GM19372 (cell line): ENCODE data around the gene DGKI.
A peak's percentile ranks its signal among the peaks of the same experiment; 100 is the strongest.

Experiments used
- ATAC-seq: cut with Tn5 transposase; IDR thresholded peaks from one replicate; pipeline ENCODE4 v1.9.1; 2021; ENCODE audit warnings: mild to moderate bottlenecking, low read depth, moderate library complexity; ENCODE audit not compliant: unreplicated experiment

DGKI gene

DNA sequence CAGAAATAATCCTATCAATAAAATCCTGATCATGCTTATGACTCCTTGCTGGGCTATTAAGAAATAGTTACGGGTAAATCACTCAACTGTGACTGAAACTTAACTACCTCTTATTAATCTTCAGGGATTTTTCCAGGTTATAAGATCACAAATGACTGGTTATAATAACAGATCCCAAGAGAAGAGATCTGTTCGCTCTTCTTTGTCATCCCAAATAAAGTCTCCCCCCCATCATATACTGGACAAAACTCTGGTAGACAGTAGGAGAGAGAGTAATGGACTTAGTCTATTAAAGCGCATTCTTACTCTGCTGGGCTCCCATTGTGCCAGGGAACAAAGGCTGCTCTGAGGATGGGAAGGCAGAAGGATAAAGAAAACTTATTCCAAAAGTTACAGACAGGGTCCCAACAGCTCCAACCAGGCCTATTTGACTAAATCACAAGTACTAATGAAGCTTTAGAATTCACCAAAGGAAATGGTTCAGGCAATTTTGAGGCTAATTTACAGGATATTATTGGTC, 233.7 kb downstream of the DGKI start:
- ATAC-seq, result no peak

DNA sequence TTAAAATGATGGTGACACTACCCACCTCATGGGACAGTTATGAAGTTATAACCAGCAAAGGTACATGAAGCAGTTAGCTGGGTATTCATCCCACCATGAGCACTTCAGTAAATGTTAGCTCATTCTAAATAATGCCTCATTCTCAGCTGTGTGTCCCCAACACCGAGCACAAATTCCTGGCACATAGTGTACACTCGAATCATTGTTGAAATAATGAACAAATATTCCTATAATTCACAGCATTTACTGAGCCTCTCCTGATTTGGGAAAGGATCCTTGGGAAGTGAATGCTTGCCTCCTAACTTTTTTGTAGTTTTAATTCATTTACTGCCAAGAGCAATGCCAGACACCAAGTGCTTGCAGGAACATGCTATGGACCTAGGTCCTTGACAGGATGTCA, 235.2 kb downstream of the DGKI start:
- ATAC-seq, result no peak

DNA sequence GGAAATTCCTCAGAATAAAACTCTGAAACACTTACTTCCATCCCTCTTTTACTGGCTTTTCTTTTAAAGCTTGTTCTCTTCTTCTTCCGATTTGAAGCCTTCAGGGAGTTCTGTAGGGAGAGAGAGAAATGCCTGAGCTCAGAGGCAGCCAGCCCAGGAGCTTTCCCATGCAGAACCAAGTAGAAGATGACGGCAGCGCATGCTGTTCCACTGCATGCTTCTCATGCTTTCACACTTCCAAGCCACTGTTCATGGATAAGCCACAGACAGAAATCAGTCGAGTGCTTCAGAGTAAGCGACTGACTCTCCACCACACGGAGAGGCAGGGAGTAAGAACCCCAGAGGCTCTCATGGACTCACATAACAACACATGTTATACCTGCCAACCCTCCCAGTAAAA, 237.3 kb downstream of the DGKI start:
- no peak for ATAC-seq

DNA sequence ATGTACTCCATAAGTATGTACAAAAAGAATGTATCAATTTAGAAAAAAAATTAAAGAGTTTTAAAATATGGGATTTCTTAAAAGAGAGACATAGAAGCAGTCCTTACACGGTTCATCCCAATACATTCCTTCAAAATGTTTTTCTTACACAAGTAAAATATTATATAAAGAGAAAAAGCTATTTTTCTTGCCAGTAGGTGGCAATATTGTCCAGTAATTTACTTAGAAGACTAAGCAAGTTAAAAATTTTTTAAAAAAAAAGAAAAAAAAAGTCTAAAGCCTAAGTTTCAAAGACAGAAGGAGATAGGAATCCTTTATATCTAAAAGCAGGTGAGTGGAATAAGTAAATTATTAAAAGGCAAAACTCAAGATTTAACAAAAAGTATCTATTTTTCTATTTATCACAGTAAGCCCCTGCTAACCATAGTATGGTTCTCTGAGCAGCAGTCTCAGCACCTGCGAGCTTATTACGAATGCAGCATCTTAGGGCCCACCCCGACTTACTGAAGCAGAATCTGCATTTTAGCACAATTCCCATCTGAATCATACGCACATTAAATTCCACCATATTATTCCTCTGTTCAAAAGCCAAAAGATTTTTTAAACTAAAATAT, 240.6 kb downstream of the DGKI start:
- no peak for ATAC-seq

DNA sequence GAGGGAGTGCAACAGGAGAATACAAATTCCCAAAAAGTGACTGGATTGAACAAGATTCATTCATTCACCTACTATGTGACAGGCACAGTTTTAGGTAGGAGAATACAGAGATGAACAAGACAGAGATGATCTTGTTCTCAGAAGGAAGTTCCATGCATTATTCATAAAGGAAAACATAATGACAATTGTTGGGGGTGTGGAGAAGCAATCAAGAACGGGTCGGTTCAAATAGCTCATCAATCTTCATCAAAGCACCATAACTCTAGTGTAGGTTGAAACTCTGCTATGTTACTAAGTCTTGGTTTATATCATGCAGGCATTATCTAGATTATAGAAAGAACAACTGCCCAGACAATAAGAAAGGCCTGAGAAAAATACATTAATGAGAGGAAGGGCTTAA, 243.7 kb downstream of the DGKI start:
- no peak for ATAC-seq

DNA sequence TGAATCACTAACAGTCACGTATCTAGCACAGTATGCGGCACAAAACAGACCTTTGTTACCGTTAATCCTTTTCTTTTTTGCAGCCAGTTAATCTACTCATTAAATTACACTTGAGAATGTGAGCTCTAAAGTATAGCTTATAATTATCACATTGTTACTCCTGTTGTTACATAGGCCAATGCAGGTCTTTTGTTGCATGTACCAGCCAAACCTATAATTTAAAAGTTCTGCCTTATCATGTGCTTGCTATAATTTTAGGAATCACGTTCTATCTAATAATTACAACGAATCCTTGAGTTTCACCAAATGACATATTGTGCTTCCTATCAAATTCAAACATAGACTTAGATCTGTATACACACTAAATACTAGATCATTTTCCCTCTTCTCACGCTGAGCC, 245.1 kb downstream of the DGKI start:
- no peak for ATAC-seq

DNA sequence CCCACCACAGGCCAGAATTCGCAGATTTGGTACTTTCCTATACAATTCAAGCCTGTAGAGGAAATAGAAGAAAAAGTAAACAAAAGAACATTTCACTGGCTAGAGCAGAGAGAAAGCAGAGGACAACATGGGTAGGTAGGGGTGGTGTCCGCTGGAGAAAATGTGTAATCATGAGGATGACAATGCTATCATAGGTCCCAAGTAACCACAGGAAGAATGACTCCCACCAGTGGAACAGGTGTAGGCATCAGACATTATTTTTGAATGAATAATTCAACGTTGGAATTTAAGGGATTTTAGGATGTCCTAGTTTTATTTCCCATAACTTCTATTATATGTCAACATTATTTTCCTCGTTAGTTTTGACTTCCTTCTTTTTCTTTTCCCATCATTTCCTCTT, 248.9 kb downstream of the DGKI start:
- no peak for ATAC-seq

DNA sequence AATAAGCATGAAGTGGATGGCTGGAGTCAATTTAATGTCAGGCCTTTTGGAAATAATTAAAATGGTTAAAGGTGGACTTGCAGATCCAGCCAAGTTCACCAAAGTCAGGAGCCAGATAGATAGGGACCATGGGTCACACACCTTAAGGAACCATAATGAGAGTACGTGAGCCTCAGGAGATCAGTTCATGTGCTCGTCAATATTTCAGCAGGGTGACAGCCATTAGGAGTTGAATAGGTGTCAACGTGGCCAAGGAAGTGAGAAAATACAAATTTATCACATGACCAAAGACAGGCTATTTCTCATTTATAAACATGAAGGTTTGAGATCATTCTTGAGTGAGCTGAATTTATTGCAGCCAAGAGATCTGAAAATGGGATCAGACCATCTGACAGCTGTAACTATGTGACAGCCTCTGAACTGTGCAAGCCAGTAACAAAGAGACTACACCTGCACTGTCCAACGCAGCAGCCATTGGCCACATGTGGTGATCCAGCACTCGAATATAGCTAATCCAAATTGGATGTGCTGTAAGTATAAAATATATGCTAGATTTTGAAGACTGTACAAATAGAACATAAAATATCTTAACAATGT, 253.6 kb downstream of the DGKI start:
- ATAC-seq, result no peak

DNA sequence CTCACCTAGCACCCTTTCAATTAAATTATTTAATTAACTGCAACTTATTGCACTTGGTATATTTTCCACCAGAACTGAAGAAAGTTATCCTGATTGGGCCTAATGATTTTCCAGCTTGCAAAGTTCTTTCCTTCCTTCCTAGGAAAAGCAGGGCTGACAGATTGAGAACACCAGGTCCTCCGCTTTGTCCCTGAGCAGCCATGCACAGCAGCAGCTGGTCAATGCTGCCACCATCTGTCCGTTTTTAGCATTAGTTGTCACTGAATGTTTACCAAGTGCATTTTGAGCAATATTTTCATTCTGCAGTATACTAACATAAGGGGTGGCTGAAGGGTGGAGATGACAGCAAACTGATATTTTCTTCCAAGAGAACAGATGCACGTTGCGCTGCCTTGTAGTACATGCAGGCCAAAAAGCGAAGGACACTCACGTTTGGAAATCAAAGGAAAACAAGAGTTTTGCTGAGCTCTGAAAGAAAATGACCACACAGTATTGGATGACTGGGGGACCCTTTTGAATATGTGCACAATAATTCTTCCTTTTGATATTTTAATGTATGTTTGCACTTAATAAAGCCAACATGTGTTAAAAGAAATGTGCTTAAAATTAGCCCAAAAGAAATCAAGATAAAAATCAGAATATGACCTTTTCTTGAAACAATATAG, 254.4 kb downstream of the DGKI start:
- peak; percentile 79 for ATAC-seq

DNA sequence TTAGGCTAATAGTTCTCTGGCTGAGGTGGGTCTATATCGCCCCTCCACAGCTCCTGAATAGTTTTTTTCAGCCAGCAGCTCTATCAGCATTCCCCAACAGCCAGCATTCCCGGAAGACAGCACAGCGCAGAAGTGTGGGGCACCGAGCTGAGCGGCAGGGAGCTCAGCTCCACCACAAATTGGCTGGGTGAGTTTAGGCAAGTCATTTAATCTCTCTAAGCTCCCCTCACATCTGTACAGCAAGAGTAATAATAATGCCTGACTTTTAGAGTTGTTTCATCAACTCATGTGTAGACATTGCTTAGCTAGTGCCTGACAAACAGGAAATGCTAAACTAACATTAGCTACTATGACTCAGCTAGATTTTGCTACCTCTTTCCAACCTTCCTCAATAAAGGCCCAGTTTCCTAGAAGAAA, 255.3 kb downstream of the DGKI start:
- ATAC-seq, result no peak

DNA sequence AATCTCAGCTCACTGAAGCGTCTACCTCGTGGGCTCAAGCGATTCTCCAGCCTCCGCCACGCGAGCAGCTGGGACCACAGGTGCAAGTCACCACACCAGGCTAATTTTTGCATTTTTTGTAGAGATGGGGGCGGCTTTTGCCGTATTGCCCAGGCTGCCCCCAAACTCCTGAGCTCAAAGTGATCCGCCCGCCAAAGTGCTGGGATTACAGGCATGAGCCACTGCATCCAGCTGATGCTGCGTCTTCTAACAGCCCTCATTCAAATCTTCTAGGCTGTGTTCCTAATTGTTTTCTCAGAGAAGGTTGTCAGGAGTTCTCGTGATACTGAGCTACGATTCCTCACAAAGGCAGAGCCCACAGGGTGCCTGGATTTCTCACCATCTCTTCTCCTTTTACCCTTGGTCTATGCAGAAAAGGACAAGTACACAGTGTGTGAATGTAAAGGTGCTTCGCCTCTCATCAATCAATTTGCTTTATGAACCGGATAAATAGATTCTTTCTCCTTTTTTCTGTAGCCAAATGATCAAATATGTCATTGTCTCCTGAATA, 255.9 kb downstream of the DGKI start:
- ATAC-seq, result no peak

DNA sequence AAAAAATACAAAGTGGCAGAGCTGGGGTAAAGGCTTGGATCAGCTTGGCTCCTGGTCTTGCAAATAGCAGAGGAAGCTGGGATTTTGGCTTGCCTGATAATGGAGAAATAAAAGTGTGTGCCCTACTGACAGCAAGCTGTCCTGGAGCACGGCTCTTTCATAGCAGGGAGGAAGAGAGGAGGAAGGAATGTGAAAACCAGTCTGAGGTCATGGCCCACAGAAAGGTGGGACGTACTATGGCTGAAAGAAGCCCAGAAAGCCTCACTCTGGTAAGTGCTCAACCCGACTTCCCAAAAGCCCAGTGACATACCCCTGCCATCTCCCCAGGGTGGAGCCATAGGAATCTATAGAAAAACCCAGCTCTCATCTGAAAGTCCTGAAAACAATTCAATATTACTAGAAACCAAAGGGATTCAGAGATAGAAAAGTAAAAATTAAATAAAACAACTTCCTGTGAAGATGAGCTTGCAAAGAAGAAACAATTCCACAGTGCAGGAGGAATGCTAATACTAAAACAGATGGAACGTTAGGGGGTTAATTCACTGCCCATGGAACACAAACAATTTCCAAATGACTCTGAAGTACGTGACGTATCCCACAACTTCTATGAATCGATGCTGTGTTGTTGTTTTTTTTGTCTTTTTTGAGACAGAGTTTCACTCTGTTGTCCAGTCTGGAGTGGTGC, 256.6 kb downstream of the DGKI start:
- ATAC-seq, result no peak

DNA sequence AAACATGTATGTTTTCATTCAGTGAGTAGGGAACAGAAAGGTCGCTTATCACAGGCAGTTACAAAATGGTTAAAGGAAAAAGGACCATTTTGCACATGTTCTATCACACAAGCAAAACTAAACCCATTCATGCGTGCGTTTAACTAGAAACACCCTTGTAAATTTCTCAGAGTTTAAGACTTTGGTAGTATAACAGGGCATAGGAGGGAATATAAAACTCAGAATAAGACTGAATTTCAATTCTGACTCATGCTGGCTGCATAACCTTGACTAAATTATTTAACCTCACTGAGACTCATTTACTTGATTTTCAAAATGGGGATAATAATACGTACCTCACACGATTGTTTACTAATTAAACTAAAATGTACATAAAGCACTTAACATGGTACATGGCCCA, 259.4 kb downstream of the DGKI start:
- no peak for ATAC-seq

DNA sequence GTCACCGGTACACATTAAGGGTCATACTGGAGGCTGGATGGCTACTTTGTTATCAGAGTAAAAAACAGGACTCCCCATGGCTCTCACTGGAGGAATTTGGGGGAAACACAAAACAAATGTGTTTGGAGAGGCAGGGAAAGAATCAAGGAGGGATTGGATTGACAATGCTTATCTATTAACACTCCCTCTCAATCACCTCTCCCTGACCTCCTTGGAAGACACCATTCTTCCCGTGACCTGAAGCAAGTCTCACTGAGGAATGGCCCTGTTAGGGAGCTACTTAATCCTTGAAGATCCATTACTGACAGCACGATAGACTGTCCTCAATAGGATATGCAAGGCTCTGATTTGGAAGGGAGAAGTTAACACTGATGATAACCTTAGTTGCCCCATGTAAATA, 261.2 kb downstream of the DGKI start:
- no peak for ATAC-seq

DNA sequence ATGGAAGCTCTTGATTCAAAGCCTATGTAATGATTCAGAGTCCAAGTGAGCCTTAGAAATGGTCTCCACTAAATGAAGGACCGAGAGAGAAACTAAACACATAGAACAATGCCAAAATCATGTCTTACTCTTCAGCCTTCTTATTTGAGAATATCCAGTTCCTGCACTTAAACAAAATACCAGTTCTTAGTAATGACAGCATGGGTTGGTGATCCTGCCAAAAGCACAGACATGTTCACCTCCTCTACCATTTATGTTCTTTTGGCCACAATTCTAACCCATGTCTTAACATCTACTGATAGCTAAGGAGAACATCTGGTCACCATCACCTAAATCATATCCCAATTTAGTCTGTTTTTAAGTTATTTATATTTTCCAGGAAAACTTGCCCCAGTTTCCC, 263.6 kb downstream of the DGKI start:
- no peak for ATAC-seq

DNA sequence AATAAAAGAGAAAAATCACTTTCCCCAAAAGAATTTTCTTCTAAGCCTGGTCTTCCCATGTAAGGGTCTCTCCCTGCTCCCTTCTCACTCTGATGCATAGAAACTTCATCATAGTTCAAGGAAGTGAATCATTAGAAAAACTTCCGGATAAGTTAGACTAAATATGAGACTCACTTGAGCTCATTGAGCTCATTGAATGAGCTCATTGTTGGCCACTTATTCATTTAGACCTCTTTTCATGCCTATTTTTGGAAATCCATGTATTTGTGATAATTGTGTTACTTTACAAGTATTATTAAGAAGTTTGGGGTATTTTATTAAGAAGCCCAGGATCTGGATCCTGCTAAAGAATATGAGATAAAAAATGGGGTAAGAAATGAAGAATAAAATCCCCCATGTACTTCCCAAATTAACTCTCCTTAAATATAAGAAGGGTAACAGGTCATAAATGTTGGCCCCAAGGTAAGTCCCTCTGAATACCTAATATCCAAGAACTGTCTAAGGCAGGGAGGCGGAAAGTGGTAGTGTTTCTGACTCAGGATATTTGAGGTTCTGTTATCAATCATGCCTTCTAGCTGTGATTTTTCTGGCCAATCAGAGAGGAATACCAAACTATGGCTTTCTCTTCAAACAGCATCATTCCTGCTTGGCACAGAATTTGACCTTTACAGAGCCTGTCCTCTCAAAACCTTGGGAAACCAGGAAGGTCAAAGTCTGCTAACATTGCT, 266.7 kb downstream of the DGKI start:
- ATAC-seq, result no peak

DNA sequence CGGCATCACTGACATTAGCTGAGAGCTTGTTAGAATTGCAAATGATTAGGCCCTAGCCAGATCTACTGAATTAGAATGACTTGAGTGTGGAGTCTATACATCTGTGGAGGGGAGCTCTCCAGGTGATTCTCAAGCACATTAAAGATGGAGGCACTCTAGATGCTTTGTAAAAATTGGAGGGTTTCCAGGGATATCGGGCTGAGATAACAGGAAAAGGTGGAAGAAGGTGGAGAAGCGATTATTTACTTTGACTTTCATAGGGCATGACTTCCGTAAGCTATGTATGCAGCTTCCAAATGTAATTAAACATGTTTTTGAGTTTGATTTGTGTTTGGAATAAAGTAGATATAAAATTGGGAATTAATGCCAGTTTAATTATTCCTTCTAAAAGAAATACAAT, 268.2 kb downstream of the DGKI start:
- ATAC-seq, result no peak

DNA sequence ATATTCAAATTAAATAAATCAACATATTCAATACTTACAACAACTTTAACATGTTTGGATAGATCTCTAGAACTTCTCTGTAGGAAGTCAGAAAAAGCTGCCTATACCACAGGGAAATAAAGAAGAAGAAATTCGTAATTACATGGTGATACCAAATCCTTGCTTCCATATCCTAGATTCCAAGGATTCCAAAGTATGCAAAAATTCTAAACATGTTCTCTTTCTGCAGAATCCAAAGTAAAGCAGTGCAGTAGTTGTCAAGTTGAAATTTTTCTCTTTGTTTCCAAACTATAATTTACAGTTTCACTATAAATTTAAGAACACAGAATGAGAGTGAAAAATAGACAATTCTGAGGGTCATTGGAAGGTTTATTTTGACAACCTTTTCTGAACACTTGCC, 269.6 kb downstream of the DGKI start:
- ATAC-seq, result no peak

DNA sequence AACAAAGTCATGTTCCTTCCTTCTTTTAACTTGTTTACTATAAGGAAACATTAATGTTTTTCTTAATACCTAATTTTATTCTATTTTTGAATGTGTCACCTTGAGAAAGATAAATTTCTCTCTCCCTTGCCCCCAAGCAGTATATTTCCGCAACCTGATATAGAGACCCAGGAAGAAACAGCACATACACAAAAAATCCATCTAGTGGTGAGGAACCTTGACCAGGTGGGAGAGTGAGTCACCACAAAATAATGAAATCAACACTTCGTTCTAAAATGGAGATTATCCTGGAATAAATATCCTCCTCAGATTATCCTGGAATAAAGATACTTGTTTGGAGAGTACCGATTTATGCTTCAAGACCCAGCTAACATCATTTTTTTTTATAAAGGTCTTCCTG, 270.3 kb downstream of the DGKI start:
- no peak for ATAC-seq

DNA sequence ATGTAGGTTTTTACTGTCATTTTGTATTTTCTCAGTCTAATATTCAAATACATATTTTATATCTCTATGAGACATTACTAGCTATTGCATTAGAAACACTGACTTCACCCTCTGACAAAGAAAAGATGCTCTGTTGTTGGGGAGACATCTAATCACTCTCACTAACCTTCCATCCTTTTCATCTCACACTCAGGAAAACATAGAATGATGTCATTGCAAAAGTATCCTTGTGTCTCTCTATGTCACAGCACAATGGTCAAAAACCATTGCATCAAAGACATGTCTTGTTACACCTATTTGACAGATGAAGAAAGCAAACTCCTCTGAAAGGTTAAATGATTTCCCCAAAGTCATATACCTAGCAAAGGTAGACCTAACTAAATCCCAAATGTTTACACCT, 272.0 kb downstream of the DGKI start:
- ATAC-seq, result no peak
